ENCODE results near the gene IGFL1.

- TF ChIP-seq CTCF (IDR thresholded peaks at IDR 0.05) (no peak), POLR2AphosphoS5 (IDR thresholded peaks at IDR 0.05) (no peak), POLR2A (IDR thresholded peaks at IDR 0.05) (no peak)
These were observed 47.1 kb upstream of the IGFL1 start for GRCh38 chr19:46182476-46182875.

Measured in gastroesophageal sphincter (tissue), 3 donors.